Epithelial cell of prostate (primary cell): Measurements from ENCODE around the gene NLE1.
A peak's percentile ranks its signal among the peaks of the same experiment; 100 is the strongest.

Source experiments
- DNase-seq: peaks from one replicate; pipeline ENCODE4 v3.0.0-alpha.2; 2011; ENCODE audit warnings: low read depth, low spot score
- H3K27ac ChIP-seq: fragments of 450-650 bp; 2 replicates; pipeline ENCODE4 v1.5.1; 2017; ENCODE audit warnings: mild to moderate bottlenecking

NLE1 gene

GRCh38 chr17:35088881-35089585 lies 53.1 kb downstream of the NLE1 start:
- H3K27ac ChIP-seq = peak overlapping the region; percentile 90
- no peak for DNase-seq

DNA sequence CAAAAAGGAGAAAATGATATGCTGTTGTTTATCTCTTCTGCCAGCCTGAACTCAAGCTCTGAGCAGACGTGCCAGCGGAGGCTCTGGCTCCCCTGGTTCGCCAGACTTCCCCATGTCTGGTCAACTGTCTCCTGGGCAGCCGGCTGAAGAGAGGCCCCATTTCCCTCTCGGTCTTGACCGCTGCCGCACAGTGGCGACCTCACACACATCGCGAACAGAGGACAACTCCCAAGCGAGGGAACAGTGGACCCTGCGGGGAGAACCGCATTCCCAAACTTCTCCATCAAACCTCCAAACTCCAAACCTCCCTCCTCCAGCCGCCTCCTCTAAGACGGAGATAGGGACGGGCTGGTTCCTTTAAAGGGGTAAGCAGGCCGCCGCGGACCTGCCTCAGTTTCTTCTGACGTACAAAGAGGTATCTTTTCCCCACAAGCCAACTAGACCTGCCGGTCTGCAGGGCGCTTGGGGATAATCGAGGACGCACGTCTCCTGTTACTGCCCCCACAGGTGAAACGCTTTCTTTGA lies 53.7 kb downstream of the NLE1 start:
- peak overlapping the region; percentile 90 for H3K27ac ChIP-seq
- DNase-seq = no peak

DNA sequence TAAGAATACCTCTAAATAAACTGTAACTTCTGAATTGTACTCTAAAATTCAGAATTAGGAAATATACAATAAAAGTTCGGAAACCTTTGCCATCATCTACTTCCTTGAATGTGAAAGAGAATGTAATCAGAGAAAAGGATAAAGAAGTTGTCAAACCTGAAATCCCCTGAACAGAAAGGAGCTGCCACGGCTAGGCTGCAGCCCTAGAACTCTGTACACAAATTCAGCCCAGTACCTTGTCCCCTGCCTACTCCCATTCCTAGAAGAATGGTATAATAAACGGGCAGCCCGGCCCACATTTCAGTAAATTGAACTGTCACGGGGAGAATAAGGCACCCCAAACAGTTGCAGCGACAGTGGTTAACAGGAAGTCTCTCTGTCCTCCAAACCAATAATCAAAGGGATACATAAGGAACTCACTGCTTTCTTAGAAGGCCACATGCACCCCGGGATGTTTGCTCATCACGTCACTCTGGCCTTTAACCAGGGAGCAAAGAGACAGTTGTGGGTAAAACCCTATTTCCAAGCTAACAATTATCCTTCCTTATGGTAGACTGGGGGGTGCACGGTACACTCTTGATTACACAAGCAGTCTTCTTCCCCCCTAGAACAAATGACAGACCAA lies 54.3 kb downstream of the NLE1 start:
- peak overlapping the region; percentile 90 for H3K27ac ChIP-seq
- no peak for DNase-seq

DNA sequence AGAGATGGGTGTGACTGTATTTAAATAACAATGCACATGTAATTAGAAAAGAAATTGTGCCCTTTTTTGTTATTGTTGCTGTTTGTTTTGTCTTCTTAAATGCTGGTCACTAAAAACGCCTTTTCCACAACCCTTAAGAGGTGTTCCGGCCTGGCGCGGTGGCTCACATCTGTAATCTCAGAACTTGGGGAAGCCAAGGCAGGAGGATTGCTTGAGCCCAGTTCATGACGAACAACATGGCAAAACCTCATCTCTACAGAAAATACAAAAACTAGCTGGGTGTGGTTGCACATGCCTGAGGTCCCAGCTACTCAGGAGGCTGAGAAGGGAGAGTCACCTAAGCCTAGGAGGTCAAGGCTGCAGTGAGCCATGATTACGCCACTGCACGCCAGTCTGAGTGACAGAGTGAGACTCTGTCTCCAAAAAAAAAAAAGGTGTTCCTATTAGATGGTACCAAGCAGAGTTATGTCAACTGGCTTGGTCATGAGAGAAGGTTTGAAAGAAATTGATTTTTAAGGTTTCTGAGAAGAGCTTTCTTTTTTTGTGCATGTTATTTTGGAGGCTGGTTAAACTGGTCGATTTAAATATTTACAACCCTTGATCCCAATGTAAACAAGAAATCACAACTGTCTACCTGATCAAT lies 55.1 kb downstream of the NLE1 start:
- DNase-seq = no peak
- peak overlapping the region; percentile 90 for H3K27ac ChIP-seq

GRCh38 chr17:35086164-35086563 lies 55.9 kb downstream of the NLE1 start:
- H3K27ac ChIP-seq = peak overlapping the region; percentile 90
- no peak for DNase-seq

GRCh38 chr17:35084987-35085386 lies 57.1 kb downstream of the NLE1 start:
- DNase-seq = peak; percentile 83
- H3K27ac ChIP-seq = peak overlapping the region; percentile 90

- peak overlapping the region; percentile 90 for H3K27ac ChIP-seq
- DNase-seq = no peak
These were observed 59.0 kb downstream of the NLE1 start for GRCh38 chr17:35083071-35083470.

DNA sequence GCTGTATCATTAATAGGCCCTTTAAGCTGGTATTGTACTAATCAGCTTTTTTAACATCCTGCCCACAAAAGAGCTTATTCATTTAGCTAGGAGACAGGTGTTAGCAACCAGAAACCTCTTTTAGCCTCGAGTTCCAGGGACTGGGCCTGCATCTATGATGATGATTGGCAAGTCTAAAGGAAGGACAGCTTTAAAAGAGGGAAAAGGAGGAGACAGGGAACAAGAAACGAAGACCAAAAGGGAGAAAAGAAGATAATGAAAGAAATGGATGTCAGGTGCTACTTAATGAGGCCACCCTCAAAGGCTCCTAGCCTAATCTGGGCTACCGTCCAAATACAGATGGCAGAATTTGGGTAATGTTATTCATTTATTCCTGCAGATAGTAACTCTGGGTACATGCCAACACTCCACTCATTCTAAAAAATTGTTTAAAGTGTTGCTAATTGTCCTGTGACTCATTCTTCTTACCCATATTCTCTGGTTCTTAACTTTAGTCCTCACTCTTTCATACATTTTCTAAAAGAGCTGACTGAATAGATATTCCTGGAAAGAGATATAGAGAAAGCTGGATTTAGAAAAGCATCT lies 59.9 kb downstream of the NLE1 start:
- peak overlapping the region; percentile 90 for H3K27ac ChIP-seq
- DNase-seq = no peak

- no peak for DNase-seq
- peak overlapping the region; percentile 90 for H3K27ac ChIP-seq
These were observed 60.5 kb downstream of the NLE1 start for GRCh38 chr17:35081638-35082037.

DNA sequence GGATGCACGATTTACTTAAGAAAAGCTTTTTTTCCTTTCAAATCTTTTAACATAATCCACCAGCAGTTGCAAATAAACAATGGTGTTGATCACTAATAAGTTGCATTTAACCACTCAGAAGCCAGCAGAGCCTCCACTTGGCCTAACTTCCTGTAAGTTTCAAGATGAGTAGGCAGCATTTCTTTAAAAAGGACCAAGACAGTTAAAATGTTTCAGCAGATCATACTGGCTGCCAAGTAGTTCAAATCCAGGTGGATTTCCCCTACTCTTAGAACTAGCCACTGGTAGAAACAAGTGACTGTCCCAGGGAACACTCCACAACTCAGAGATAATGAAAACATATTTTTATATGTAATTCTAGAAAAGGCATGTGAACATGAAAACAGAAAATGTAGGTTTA lies 61.6 kb downstream of the NLE1 start:
- peak overlapping the region; percentile 67 for H3K27ac ChIP-seq
- no peak for DNase-seq

GRCh38 chr17:35079547-35080423 lies 62.3 kb downstream of the NLE1 start:
- DNase-seq = peak; percentile 70
- peak overlapping the region; percentile 67 for H3K27ac ChIP-seq
